Inflammatory macrophage (primary cell): ENCODE data around the gene PPP1R12C.
"Not testable (repeated sequence)": the region's sequence is repeated elsewhere in the genome, so short reads cannot be mapped to it uniquely, and the experiment has no call there.

Source experiments
- DNase-seq, 2 donors: peaks; one replicate each; pipeline ENCODE4 v3.0.0-alpha.2; 2020 to 2022

The PPP1R12C gene

DNA sequence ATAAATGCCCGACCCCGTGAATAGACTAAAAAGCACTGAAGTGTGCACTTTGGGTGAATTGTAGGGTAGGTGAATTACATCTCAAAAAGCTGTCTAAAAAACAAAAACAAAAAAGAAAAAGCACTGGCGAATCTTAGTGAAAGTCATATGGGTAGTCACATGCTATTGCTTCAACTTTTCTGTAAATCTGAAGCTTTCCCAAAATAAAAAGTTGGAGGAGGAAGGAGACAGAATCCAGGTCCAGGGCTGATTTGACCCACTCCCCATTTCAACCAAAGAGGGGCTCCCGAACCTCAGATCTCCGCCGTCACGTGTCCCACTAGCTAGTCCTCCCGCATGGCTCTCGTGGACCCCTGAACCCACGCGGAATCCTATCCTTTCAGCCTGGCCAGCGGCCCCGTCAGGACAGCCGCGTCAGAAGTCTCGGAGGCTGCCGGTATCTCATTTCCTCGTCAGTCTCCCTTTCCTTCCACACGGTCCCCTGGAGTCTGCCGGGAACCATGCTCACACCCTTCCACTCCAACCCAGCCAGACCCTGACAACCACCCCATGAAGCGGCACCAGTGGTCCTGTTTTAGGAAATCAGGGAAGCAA, 6.1 kb downstream of the PPP1R12C start:
- no peak for DNase-seq

DNA sequence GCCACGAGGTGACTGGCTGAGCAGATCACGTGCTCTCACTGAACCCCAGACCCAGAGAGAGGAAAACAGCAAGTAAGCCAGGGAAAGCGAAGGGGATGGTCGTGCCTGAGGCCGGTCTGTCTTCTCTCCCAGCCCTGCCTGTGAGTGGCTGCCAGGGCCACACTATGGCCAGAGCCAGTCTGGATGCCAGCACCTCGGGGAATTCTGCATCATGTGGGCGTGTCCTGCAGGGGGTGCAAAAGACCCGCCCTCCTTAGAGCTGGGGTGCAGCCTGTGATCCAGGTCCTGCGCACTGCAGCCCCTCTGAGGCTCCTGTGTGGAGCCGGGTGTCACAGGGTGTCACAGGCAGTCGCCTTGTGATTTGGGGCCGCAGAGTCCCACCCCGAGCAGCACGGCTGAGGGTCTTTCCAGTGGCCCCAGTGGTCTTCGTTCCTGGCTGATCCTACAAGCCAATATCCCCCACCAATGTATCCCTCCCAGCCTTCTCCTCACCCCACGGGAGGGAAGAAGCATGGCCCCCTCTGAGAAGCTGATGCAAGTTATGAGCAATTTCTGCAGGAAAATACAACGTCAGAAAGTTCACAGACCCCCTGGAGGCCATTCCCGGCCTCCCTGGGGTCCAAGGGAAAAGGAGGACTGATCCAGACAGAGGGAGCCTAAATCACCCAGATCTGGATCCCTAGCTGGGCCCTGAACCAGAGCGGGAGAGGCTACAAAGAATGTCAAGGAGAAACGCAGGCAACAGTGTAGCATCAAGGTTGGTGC, 7.7 kb downstream of the PPP1R12C start:
- no peak for DNase-seq

DNA sequence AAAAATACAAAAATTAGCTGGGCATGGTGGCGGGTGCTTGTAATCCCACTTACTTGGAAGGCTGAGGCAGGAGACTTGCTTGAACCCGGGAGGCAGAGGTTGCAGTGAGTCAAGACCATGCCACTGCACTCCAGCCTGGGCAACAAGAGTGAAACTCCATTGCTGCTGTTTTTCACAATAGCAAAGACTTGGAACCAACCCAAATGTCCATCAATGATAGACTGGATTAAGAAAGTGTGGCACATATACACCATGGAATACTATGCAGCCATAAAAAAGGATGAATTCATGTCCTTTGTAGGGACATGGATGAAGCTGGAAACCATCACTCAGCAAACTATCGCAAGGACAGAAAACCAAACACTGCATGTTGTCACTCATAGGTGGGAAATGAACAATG, 10.2 kb downstream of the PPP1R12C start:
- DNase-seq = not testable (repeated sequence)

DNA sequence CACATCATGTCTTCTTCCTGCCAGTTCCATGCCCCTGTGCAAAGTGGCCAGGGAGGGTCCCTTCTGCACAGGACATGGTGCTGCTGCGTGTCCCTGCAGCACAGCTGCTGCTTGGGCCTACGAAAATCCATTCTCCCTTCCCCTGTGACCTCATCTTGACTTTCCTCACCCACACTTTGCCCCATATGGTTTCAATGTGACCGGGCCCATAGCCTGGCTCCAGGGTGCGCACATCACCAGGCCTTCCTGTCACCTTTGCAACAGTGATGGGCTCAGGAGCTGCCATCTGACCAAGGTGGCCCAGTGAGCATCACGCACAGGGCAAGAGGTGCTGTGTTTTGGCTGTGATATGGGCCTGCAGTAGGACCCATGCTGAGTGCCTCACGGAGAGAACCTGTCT, 10.8 kb downstream of the PPP1R12C start:
- DNase-seq = no peak

DNA sequence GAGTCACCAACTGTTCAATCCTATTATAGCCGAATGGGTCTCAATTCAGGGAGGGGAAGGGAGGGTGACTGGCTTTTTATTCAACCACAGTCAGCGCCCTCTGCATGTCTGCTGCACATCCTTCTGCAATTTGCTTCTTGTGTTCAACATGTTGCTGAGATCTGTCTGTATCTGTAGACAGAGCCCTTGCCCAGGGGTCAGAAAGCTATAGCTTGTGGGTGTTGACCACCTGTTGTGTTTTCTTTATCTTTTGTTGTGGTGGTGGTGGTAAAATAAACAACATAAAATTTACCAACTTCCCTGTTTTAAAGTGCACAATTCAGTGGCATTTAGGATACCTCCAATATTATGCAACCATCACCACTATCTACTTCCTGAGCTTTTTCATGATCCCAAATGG, 12.2 kb downstream of the PPP1R12C start:
- DNase-seq = no peak

DNA sequence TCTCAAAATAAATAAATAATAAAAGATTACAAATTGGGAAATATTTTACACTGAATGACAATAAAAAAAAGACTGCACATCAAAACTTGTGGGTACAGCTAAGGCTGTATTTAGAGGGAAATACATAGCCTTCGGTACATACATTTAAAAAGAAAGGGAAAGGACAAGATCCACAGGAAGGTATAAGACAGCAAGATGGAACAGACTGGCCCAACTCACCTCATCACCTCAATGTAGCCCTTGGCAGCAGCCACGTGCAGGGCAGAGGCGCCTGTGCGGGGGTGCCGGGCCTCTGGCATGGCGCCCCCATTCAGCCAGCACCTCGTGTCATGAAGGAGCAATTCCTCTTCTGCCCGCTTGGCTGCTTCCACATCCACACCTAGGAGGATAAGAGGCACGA, 14.2 kb downstream of the PPP1R12C start:
- DNase-seq = no peak

DNA sequence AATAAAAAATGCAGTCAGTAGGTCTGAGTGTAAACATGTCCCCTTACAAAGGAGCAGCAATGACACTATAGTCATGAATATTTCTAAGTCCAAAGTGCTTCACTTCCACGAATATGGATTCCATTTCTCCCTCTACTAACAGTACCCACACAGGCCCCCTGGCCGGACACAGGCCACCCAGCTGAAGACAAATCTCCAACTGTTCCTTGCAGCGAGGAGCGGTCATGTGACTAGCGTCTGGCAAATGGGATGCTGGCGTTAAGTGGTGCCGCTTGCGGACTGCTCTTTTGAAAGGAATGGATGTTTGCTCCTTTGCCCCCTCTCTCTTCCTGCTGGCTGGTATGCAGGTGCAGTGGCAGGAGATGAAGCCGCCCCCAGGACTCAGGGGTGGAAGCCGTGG, 16.2 kb downstream of the PPP1R12C start:
- no peak for DNase-seq

DNA sequence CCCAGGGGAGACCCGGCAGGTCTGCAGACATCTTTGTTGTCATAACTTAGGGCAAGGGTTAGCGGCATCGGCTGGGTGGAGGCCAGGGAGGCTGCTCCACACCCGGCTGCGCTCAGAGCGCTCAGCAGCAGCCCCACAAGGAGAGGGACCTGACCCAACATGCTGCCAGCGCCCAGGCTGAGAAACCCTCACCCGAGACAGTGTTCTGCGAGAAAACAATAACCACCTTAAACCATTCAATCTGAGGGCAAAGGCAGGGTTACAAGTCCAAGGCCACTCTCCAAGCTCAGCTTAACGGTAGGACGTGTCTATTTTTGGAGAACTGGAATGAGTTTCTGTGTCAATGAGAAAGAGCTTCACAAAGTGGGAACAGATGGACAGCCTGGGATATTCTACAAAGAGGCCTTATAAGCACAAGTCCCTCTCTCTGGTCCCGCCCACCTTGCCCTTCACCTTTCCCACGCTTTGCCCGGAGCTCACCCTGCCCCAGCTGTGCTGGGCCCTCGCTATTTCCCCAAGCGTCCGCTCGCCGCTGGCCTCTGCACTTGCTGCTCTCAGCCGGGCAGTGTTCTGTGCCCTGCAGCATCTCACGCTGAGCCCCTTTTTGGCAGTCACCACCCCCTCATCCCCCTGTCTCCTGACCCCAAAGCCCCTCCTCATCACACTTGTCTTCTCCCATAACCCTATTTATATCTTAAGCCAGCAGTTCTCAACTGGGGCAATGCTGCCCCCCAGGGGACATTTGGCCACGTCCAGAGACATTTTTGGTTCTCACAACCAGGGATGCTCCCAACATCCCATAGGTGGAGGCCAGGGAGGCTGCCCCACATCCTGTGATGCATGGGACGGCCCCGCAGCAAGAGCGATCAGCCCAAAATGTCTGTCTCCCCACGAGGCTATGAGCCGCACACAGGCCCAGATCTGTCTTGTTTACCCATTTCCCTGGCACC, 17.6 kb downstream of the PPP1R12C start:
- DNase-seq = peak; percentile 16 to 46

DNA sequence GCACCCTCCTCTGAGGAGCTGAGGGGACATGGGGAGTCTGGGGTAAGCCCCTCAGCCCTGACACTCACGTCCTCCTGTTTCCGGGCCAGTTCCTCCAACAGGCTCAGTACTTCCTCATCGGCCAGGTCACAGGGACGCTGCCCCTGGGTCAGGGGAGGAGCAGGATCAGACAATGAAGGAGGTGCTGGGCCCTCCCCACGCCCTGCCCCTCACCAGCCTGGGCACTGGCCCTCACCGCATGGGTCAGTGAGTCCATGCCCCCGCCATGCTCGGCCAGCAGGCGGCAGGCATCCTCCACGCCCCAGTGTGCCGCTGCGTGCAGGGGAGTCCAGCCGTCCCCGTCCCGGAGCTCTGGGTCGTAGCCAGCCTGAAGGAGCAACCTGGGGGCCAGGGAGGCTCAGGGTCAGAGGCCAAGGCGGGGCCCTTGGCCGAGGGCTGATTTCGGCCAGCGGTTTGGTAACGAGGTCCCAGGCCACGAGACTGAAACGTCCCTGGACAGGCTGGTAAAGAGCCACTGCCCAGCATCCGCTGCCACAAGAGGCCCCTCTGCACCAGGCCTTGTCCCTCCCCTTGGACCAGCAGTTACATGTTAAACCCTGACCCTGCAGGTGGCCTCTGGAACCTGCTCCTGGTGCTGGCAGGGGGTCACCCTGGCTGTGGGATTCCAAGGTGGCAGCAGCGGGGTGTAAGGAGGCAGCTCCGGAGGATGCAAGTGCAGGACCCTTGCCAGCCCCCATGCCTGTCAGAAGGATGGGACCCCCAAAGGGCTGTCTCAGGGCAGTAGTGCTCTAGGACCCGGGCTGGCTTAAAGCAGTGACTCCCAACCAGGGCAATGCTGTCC, 18.5 kb downstream of the PPP1R12C start:
- peak; percentile 61 to 74 for DNase-seq

DNA sequence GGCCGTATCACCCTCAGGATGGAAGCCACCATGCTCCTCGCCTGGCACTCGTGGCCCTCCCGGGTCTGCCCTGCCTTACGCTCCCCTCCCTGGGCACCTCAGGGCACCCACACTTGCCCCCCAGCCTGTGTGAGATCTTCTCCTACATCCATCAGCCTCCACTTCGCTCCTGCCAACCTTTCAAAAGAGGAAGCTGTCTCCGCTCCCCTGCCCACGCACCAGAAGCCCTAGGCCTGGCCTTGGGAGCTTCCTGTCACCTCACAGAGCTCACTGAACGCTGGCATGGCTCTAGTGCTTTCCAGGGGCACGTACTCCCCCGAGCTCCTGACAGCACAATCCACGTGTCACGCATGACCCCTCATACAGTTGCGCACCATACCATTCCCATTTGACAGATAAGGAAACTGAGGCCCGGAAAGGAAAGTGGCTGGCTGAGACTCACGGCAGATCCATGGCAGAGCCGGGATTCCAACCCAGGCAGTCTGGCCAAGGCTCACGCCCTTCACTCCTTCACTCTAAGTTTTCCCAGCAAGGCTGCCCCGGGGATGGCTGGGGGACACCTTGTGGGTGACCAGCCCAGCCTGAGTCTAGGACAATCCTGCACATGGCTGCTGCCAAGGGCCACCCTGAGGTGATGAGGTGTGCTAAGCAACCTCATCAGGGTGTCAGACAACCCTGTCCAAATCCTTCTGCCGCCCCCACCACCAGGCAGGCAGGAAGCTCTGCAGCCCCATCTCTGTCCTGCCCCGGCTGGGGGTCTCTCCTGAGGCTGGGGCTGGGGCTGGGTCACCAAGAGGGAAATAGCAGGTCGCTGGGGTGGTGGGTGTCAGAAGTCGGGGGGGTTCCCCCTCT, 19.3 kb downstream of the PPP1R12C start:
- DNase-seq = peak; percentile 88 to 94

DNA sequence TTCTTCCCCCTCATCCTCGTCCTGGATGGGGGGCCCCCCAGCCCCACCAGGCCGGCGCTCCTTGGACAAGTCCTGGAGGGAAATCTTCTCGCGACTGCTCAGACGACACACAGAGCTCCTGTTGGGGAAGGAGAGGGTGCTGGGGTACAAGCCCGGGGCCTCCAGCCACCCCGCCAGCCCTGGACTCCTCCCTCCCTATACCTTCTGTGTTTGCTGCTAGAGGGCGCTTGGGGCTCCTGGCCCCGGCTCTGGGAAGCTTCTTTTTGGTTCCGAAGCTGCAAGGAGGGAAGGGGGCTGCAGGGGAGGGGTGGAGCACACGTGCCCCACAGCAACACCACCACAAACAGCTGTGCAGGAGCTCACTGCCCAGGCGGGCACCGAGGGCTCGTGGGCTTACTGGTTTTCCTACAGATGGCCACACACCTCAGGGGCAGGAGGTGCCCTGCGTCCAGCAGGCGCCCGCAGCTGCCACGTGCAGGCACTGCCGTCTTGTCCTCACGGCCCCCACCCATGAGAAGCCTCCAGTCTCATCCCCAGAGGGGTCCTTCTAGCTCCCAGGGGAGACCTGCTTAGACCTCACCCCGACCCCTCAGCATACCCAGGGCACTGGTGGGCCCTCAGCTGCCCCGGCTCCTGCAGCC, 21.3 kb downstream of the PPP1R12C start:
- DNase-seq = no peak

DNA sequence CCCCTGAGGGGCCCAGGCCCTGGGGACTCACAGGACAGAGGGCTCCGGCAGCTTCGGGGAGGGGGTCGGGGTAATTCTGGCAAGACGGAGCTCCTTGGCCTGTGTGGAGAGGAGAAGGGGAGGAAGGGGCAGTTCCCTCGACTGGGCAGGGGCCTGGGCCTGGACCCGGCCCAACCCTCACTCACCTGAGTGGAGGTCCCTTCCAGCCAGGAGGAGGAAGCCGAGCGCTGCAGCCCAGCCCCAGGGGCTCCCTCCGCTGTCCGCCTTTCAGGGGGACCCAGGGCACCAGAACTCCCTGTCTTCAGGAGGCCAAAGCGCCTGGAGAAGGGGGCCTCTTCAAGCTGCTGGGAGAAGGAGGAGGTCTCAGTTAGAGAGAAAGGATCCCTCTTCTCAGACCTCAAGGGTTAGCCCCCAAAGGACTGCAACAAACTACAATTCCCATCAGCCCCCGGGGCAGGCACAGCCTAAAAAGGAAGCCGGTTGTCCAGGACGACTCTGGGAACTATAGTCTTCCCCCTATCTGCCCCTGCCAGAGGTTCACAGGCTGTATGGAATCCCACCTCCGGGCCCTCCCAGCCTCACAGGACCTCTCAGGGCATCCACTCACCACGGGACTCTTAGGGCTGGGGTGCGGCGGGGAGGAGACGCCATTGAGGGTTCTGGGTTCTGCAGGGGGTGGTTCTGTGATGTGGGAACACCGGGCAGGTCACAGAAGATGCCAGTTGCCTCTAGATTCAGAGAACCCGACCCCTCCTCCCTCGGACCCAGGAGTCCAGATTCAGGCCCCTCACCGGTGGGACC, 22.0 kb downstream of the PPP1R12C start:
- no peak for DNase-seq

DNA sequence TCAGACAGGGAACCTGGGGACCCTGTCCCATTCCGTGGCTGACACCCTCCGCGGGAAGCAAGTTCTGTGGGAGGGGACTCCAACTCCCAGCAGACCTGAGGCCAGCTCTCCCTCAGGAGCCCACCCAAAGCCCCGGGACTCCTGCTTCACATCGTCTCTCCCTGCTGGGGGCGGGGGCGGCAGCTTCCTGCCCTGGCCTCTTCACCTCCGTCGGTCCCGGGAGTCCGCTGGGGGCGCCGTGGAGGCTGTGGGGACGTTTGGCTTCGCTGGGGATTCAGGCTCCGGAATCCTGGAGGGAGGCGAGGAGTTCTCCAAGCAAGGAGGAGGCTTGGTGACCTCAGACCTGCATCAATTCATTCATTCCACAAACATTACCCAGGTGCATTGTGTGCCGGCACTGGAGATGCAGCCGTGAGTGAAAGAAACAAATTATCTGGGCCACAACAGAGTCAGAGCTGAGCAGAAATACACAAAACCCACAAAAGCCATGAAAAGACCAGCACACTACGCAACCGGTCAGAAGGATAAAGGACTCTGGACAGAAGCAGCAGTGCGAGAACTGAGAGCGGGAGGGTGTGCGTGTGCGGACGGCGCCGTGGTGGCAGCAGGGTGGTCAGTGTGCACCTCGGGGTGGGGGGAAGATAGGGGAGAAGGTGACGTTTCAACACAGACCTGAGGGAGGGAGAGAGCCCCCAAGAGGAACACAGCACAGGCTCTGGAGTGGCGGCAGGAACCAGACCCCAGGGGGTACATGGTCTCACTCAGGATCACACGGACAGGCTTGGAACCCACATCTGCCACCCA, 22.8 kb downstream of the PPP1R12C start:
- no peak for DNase-seq

DNA sequence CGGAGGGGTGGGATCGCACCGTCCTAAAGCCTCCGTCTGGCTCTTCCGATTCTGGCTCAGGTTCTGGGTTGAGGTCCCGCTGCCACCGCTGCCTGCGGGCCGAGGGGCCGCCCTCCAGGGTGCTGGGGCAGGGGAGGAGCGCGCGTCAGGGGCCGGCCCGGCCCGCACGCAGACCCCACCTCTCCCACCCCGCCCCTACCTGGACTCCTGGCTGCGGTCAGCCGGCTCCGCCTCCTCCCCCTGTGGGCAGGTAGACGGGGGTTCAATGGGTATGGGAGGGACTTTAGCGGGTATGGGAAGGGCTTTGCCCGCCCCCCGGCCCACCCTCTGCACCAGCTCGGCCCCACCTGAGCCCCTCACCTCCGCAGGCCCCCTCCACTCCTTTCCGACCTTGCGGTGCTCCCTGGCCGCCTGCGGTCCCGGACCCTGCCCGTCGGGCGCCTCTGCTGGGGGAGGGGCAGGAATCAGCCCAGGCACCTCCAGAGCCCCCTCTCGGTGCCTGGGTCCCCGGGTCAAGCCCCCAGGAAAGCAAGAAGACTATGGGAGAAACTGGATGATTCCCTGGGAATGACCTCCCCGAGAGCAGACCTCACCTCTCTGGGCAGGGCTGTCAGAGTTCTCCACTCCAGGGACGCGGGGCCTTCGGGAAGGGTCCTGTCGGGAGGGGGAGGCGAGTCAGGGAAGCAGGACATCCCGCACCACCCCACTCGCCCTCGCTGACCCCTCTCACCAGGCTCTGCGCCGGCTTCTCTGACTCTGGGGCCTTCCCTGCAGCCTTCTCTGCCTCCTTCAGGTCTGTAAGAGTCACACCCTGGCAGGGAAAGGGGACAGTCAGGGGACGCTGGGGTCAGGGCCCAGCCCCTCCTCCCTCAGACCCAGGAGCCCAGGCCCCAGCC, 24.8 kb downstream of the PPP1R12C start:
- no peak for DNase-seq

DNA sequence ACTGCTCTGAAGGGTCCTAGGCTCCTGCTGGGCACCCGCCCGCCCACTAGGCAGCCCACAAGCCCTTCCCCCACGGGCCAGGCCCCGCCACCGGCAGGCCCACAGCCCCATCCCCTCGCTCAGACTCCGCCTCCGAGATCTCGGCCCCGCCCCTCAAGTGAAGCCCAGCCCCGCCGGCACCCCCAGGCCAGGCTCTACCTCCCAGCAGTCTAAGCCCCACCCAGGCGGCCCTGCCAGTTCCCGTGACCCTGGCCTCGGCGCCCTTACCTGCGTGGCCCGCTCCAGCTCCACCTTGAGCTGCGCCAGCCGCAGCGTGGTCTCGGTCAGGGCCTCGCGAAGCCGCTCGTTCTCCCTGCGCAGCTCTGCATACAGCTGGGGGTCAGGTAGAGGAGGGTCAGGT, 25.5 kb downstream of the PPP1R12C start:
- DNase-seq = no peak

DNA sequence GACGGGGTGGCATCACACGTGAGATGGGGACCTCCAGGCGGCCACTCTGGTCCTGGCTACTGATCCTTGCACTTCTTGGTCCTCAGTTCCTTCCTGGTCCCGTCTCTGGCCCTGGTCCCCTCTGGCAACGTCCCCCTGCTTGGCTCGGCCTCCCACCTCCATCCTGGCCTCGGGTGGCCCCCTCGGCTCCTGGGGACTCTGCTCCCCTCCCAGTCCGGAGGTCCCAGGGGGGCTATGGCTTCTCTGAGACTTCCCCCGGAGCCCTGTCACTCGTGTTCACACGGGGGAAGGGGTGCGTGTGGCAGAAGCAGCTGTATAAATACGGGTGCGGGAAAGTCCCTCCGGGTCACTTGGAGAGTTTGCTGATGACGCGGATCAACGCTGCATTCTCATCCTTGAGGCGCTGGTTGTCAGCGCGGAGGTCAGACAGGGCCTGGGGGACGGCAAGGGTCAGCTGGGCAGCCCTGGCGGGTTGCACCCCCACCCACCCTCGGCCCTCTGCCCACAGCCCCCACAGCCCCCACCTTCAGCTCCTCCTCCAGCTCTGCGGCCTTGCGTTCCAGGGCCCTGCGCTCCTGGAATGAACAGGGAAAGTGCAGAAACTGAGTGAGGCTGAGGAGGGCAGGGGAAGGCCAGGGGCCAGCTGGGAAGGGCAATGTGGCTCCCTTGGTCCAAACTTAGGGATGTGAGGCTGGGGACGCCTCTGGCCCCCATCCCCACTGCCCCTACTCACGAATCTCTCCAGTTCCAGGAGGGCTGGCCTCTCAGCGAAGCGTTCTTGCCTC, 26.1 kb downstream of the PPP1R12C start:
- DNase-seq = no peak

DNA sequence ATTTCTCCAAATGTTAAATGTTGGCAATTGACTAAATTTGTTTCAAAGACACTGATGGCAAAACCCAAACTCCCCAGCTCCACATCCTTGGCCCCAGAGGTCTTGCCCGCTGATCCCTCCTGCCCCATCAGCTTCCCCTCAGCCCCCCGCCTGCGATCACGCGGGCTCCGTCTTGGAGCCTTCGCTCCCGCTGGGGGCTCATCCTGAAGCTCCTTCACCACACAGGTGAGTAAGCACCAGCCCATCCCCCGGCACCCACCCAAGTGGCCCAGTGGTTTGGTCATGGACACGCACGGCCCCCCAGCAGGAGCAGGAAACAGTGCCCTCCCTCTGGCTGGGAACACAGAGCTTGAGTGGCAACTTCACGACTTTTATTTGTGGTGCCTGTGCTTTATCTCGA, 26.9 kb downstream of the PPP1R12C start:
- no peak for DNase-seq
